Ishikawa (cell line): ENCODE data around the gene AQP2.

Experiments
- CEBPB ChIP-seq: IDR thresholded peaks from 2 replicates; pipeline ENCODE4 v1.6.1; 2012
- CREB1 ChIP-seq: IDR thresholded peaks from 2 replicates; pipeline ENCODE4 v1.6.1; 2012; ENCODE audit warnings: low read depth
- EGR1 ChIP-seq: IDR thresholded peaks from 2 replicates; pipeline ENCODE4 v1.6.1; 2012
- EP300 ChIP-seq: IDR thresholded peaks from 2 replicates; pipeline ENCODE4 v1.6.1; 2012; ENCODE audit warnings: borderline replicate concordance
- FOXM1 ChIP-seq: IDR thresholded peaks from 2 replicates; pipeline ENCODE4 v1.6.1; 2012; ENCODE audit warnings: low read depth, borderline replicate concordance
- NFIC ChIP-seq: IDR thresholded peaks from 2 replicates; pipeline ENCODE4 v1.6.1; 2012
- RAD21 ChIP-seq: IDR thresholded peaks from 2 replicates; pipeline ENCODE4 v1.6.1; 2012; ENCODE audit warnings: low read depth
- TAF1 ChIP-seq: IDR thresholded peaks from 2 replicates; pipeline ENCODE4 v1.6.1; 2012; ENCODE audit warnings: low read depth, mild to moderate bottlenecking
- TCF12 ChIP-seq: IDR thresholded peaks from 2 replicates; pipeline ENCODE4 v1.6.1; 2012; ENCODE audit warnings: low read depth
- TEAD4 ChIP-seq: IDR thresholded peaks from 2 replicates; pipeline ENCODE4 v1.6.1; 2012
- YY1 ChIP-seq: IDR thresholded peaks from 2 replicates; pipeline ENCODE4 v1.6.1; 2012; ENCODE audit warnings: low read depth
- ZBTB7A ChIP-seq: IDR thresholded peaks from 2 replicates; pipeline ENCODE4 v1.6.1; 2012; ENCODE audit warnings: low read depth
- TF ChIP-seq, protein P1 (sequence below): IDR thresholded peaks from 2 replicates; pipeline ENCODE4 v1.6.1; 2012
- TF ChIP-seq, protein P2 (sequence below): IDR thresholded peaks from 2 replicates; pipeline ENCODE4 v1.6.1; 2012
- TF ChIP-seq, protein P3 (sequence below): IDR thresholded peaks from 2 replicates; pipeline ENCODE4 v1.6.1; 2012; ENCODE audit warnings: low read depth, mild to moderate bottlenecking

Gene AQP2

DNA sequence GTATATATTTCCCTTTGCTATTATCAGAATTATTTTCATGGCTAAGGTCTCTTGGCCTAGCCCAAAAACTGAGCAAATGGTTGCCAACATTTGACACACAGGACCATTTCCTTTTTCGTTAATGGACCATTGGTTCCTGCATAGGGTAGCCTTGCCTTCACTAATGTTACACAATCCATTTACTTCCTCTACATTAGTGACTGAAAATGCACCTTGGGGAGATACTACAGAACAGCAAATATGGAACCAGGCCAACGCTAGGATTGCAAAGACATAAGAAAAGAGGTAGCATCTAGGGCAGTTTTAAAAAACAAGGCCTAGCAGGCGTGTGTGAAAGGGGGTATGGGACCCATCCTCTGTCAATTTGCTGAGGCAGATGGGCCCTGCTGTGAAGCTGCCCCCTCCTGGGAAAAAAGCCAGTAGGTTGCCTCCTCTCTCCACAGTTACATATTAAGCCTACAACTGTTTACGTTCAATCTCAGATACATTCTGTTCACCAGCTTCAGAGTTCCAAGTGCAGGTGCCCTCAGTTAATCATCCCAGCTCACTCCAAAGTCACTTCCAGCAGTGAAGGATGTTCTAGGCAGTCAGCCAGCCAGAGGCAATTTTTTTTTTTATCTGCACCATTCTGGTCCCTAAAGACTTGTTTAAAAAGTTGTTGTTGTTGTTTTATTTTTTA is 37.2 kb downstream of the AQP2 start:
- no peak for TF ChIP-seq TAF1
- no peak for TF ChIP-seq RAD21
- no peak for TF ChIP-seq EP300
- TF ChIP-seq ZBTB7A, result no peak
- TF ChIP-seq NFIC, result no peak
- no peak for TF ChIP-seq YY1
- TF ChIP-seq CREB1, result no peak
- no peak for TF ChIP-seq EGR1
- TF ChIP-seq CEBPB, result no peak
- TF ChIP-seq TEAD4, result no peak
- TF ChIP-seq, protein P1, sequence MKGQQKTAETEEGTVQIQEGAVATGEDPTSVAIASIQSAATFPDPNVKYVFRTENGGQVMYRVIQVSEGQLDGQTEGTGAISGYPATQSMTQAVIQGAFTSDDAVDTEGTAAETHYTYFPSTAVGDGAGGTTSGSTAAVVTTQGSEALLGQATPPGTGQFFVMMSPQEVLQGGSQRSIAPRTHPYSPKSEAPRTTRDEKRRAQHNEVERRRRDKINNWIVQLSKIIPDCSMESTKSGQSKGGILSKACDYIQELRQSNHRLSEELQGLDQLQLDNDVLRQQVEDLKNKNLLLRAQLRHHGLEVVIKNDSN, result no peak
- TF ChIP-seq, protein P2, sequence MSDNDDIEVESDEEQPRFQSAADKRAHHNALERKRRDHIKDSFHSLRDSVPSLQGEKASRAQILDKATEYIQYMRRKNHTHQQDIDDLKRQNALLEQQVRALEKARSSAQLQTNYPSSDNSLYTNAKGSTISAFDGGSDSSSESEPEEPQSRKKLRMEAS, result no peak

DNA sequence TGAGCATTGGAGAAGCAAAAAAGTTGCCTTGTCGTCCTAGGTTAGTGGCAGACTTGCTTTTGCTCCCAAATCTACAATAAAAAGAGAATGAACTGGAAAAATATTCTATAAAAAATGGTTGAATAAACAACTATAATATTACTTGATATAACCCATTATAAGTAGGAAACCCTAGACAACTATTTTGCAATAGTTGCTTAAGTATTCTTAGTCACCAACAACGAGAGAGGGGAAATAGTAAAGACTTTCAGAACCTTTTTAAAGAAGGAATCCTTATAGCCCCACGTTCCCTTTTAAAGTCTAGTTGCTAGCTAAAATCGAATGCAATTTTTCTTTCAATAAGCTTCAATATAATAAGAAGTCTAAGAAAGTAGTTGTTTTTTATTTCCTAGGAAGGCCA is 39.7 kb downstream of the AQP2 start:
- TF ChIP-seq CEBPB, result no peak
- TF ChIP-seq ZBTB7A, result no peak
- TF ChIP-seq, protein P3, sequence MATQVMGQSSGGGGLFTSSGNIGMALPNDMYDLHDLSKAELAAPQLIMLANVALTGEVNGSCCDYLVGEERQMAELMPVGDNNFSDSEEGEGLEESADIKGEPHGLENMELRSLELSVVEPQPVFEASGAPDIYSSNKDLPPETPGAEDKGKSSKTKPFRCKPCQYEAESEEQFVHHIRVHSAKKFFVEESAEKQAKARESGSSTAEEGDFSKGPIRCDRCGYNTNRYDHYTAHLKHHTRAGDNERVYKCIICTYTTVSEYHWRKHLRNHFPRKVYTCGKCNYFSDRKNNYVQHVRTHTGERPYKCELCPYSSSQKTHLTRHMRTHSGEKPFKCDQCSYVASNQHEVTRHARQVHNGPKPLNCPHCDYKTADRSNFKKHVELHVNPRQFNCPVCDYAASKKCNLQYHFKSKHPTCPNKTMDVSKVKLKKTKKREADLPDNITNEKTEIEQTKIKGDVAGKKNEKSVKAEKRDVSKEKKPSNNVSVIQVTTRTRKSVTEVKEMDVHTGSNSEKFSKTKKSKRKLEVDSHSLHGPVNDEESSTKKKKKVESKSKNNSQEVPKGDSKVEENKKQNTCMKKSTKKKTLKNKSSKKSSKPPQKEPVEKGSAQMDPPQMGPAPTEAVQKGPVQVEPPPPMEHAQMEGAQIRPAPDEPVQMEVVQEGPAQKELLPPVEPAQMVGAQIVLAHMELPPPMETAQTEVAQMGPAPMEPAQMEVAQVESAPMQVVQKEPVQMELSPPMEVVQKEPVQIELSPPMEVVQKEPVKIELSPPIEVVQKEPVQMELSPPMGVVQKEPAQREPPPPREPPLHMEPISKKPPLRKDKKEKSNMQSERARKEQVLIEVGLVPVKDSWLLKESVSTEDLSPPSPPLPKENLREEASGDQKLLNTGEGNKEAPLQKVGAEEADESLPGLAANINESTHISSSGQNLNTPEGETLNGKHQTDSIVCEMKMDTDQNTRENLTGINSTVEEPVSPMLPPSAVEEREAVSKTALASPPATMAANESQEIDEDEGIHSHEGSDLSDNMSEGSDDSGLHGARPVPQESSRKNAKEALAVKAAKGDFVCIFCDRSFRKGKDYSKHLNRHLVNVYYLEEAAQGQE, result no peak
- TF ChIP-seq RAD21, result no peak

DNA sequence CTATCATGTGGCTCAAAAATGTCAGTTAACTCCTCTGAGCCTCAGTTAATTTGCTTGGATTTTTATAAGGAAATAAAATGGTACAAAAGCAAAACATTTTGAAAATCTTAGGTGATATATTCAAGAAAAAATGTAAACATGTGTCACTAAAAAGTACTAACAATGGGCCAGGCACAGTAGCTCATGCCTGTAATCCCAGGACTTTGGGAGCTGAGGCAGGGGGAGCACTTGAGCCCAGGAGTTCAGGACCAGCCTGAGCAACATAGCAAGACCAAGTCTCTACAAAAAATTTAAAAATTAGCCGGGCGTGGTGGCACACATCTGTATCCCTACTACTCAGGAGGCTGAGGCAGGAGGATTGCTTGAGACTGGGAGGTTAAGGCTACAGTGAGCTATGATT is 47.9 kb downstream of the AQP2 start:
- no peak for TF ChIP-seq FOXM1
- TF ChIP-seq, protein P1, result no peak
- no peak for TF ChIP-seq NFIC
- TF ChIP-seq ZBTB7A, result no peak
- no peak for TF ChIP-seq TAF1
- TF ChIP-seq TCF12, result no peak
- TF ChIP-seq, protein P3, result no peak
- TF ChIP-seq YY1, result no peak
- TF ChIP-seq EGR1, result no peak
- TF ChIP-seq CREB1, result no peak
- TF ChIP-seq CEBPB, result no peak
- no peak for TF ChIP-seq RAD21
- TF ChIP-seq EP300, result no peak
- TF ChIP-seq, protein P2, result no peak
- no peak for TF ChIP-seq TEAD4

DNA sequence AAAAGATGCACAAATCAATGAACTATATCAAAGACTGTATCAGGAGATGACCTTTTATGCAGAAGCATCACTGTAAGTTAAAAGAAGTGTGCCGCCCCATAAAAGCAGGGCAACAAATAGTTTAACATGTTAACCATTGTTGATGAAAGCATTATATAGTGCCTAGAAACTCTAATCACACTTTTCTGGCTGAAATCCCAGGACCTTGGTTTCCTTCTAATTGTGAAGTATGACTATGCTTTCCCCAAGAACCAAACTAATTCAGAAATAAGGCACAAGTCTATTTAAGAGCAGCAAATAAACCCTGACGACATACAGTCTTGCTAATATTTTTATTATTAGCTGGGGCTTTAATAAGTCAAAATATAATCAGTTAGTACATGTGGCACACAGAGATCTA is 53.1 kb downstream of the AQP2 start:
- TF ChIP-seq, protein P3, result no peak
- TF ChIP-seq, protein P2, result no peak
- no peak for TF ChIP-seq CEBPB
- TF ChIP-seq CREB1, result no peak
- TF ChIP-seq, protein P1, result no peak
